ENCODE data around the gene FAM174A.

The FAM174A gene

GRCh38 chr5:100584069-100584468, 48.9 kb downstream of the FAM174A start:
- no peak overlapping the region for H2AFZ ChIP-seq (ENCODE audit: low read depth, low read length)
- no peak overlapping the region for H3K4ac ChIP-seq (ENCODE audit: low read depth in 1 of 2, low read length in 2 of 2)
- H4K8ac ChIP-seq (ENCODE audit: low read length), result no peak overlapping the region
- H3K4me3 ChIP-seq (ENCODE audit: insufficient read depth in 1 of 2, low read depth in 1 of 2, low read length in 2 of 2), result no peak overlapping the region
- H2BK5ac ChIP-seq (ENCODE audit: low read depth, low read length, poor library complexity, severe bottlenecking), result no peak overlapping the region
- H3K14ac ChIP-seq (ENCODE audit: low read length in 2 of 2), result no peak overlapping the region
- H3K9ac ChIP-seq (ENCODE audit: low read length), result no peak overlapping the region
- no peaks in the 10 kb centered on the region for H3K27me3 ChIP-seq (ENCODE audit: control insufficient read depth in 1 of 2, insufficient read depth in 1 of 2, low read length in 2 of 2)
- no peak overlapping the region for H3K23ac ChIP-seq (ENCODE audit: low read length in 2 of 2)
- H3K36me3 ChIP-seq (ENCODE audit: control insufficient read depth in 1 of 2, insufficient read depth in 2 of 2, low read depth in 1 of 2, low read length in 2 of 2), result peaks cover 0 to 12% of the 10 kb centered on the region in 2 experiments
- peaks cover 9% of the 10 kb centered on the region for H3K79me1 ChIP-seq (replicated peaks; ENCODE audit: low read length, poor library complexity, severe bottlenecking)
- no peak overlapping the region for H2BK12ac ChIP-seq (ENCODE audit: low read length in 2 of 2)
- no peak overlapping the region for H2BK120ac ChIP-seq (ENCODE audit: low read depth, low read length)
- DNase-seq, result no peak
- WGBS, result 83% methylated on average over 1 of the region's 1 CpG
- H2AK5ac ChIP-seq (ENCODE audit: low read length, severe bottlenecking), result no peak overlapping the region
- no peaks in the 10 kb centered on the region for H3K9me3 ChIP-seq (ENCODE audit: control insufficient read depth, low read length)
- no peak overlapping the region for H3K27ac ChIP-seq (ENCODE audit: low read length, poor library complexity, severe bottlenecking)
- no peak overlapping the region for H3K18ac ChIP-seq (ENCODE audit: low read depth in 1 of 2, low read length in 2 of 2)
- H3K4me2 ChIP-seq (ENCODE audit: low read length, poor library complexity, severe bottlenecking), result no peak overlapping the region
- H3K4me1 ChIP-seq (ENCODE audit: control insufficient read depth, insufficient read depth, low read depth, low read length), result no peaks in the 10 kb centered on the region
- no peak overlapping the region for H2BK15ac ChIP-seq (ENCODE audit: low read depth, poor library complexity, severe bottlenecking)
- no peak overlapping the region for H4K91ac ChIP-seq (ENCODE audit: low read length)

DNA sequence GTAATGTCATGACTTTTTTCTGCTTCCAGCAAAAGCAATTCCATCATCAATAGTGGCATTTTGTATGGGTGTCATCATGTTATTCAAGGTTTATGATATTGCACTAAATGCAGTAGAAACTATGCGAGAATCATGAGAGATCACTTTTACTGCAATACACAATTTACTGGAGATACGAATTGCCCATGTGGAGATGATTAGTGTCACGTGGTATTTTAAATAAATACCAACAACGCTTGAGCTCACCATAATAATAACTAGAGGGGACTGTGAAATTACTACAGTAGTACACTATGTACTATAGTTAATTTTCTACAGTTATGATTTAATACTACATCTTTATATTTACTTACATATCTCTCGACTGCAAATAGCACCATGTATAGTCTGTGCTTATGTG, 49.7 kb downstream of the FAM174A start:
- Histone ChIP-seq H3K18ac (ENCODE audit: low read depth in 1 of 2, low read length in 2 of 2) (no peak overlapping the region), H2BK12ac (ENCODE audit: low read length in 2 of 2) (no peak overlapping the region), H3K9ac (ENCODE audit: low read length) (no peak overlapping the region), H3K4me1 (ENCODE audit: control insufficient read depth, insufficient read depth, low read depth, low read length) (no peaks in the 10 kb centered on the region), H2AFZ (ENCODE audit: low read depth, low read length) (no peak overlapping the region), H3K27me3 (ENCODE audit: control insufficient read depth in 1 of 2, insufficient read depth in 1 of 2, low read length in 2 of 2) (no peaks in the 10 kb centered on the region), H4K8ac (ENCODE audit: low read length) (no peak overlapping the region), H3K36me3 (ENCODE audit: control insufficient read depth in 1 of 2, insufficient read depth in 2 of 2, low read depth in 1 of 2, low read length in 2 of 2) (peaks cover 0 to 12% of the 10 kb centered on the region in 2 experiments), H3K27ac (ENCODE audit: low read length, poor library complexity, severe bottlenecking) (no peak overlapping the region), H2BK120ac (ENCODE audit: low read depth, low read length) (no peak overlapping the region), H4K91ac (ENCODE audit: low read length) (no peak overlapping the region), H3K4ac (ENCODE audit: low read depth in 1 of 2, low read length in 2 of 2) (no peak overlapping the region), H3K9me3 (ENCODE audit: control insufficient read depth, low read length) (no peaks in the 10 kb centered on the region), H2BK15ac (ENCODE audit: low read depth, poor library complexity, severe bottlenecking) (no peak overlapping the region), H3K14ac (ENCODE audit: low read length in 2 of 2) (no peak overlapping the region), H3K4me3 (ENCODE audit: insufficient read depth in 1 of 2, low read depth in 1 of 2, low read length in 2 of 2) (no peak overlapping the region), H2AK5ac (ENCODE audit: low read length, severe bottlenecking) (no peak overlapping the region), H3K79me1 (replicated peaks; ENCODE audit: low read length, poor library complexity, severe bottlenecking) (peaks cover 9% of the 10 kb centered on the region), H3K23ac (ENCODE audit: low read length in 2 of 2) (no peak overlapping the region), H3K4me2 (ENCODE audit: low read length, poor library complexity, severe bottlenecking) (no peak overlapping the region), H2BK5ac (ENCODE audit: low read depth, low read length, poor library complexity, severe bottlenecking) (no peak overlapping the region)
- WGBS, result no CpG with 5 or more reads among the region's 5 CpGs
- no peak for DNase-seq

DNA sequence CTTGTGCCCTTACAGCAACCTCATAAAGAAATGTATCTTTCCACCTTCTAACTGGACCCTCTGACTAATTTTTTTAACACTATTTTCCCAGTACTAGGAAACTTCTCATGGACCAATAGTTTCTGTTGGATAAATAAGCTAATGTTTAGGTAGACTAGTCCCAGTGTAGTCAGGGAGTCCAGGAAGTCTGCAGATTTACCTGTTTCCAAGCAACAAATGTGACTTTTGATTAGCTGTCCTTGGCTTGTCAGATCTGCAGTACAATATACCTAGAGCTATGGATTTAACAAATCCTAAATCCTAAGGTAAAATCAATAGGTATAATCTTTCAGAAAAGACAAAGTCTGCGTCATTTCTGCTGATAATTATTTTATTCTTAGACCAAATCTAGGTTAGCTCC, 55.7 kb downstream of the FAM174A start:
- no peak overlapping the region for H2BK5ac ChIP-seq (ENCODE audit: low read depth, low read length, poor library complexity, severe bottlenecking)
- no peak overlapping the region for H3K4ac ChIP-seq (ENCODE audit: low read depth in 1 of 2, low read length in 2 of 2)
- WGBS, result no CpG with 5 or more reads among the region's 1 CpG

DNA sequence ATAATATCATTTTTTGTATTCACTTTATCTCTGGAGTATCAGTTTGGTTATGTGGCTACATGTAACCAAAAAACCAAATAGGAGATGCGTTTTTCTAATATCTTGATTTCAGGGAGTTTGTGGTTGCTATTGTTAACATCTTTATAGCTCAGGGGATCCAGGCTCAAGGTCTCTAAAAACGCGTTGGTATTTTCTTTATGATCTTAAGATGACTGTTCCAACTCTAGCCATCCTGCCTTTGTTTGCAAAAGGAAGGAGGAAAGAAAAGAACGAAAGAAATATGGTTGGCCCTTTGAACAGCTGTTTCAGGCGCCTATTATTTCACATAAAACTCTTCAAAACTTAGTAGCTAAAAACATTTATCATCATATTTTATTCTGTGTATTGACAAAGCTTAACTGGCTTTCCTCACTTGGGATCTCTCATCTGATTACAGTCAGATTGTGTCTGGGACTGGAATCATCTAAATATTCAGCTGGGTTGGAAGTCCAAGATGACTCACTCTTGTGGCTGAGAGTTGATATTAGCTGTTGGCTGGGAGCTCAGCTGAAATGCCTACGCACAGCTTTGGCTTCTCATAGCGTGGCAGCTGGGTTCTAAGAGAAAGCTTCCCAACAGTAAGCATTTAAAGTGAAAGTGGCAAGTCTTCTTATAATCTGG, 60.1 kb downstream of the FAM174A start:
- WGBS, result 42% methylated on average over 5 of the region's 7 CpGs
- no peaks in the 10 kb centered on the region for H3K79me1 ChIP-seq (replicated peaks; ENCODE audit: low read length, poor library complexity, severe bottlenecking)

More for the DNA sequence above, 55.7 kb downstream of the FAM174A start:
- no peak overlapping the region for H2BK120ac ChIP-seq (ENCODE audit: low read depth, low read length)
- H3K79me1 ChIP-seq (replicated peaks; ENCODE audit: low read length, poor library complexity, severe bottlenecking), result no peaks in the 10 kb centered on the region
- H3K36me3 ChIP-seq (ENCODE audit: control insufficient read depth in 1 of 2, insufficient read depth in 2 of 2, low read depth in 1 of 2, low read length in 2 of 2), result peaks cover 0 to 6% of the 10 kb centered on the region in 2 experiments
- H3K18ac ChIP-seq (ENCODE audit: low read depth in 1 of 2, low read length in 2 of 2), result no peak overlapping the region
- H3K27ac ChIP-seq (ENCODE audit: low read length, poor library complexity, severe bottlenecking), result no peak overlapping the region
- H3K4me2 ChIP-seq (ENCODE audit: low read length, poor library complexity, severe bottlenecking), result no peak overlapping the region
- no peak overlapping the region for H2AK5ac ChIP-seq (ENCODE audit: low read length, severe bottlenecking)
- H3K4me3 ChIP-seq (ENCODE audit: insufficient read depth in 1 of 2, low read depth in 1 of 2, low read length in 2 of 2), result no peak overlapping the region
- no peak overlapping the region for H3K9ac ChIP-seq (ENCODE audit: low read length)
- H4K91ac ChIP-seq (ENCODE audit: low read length), result no peak overlapping the region
- no peak overlapping the region for H2AFZ ChIP-seq (ENCODE audit: low read depth, low read length)
- no peak overlapping the region for H4K8ac ChIP-seq (ENCODE audit: low read length)
- H2BK12ac ChIP-seq (ENCODE audit: low read length in 2 of 2), result no peak overlapping the region
- no peak overlapping the region for H3K23ac ChIP-seq (ENCODE audit: low read length in 2 of 2)
- no peaks in the 10 kb centered on the region for H3K9me3 ChIP-seq (ENCODE audit: control insufficient read depth, low read length)
- H3K14ac ChIP-seq (ENCODE audit: low read length in 2 of 2), result no peak overlapping the region
- no peaks in the 10 kb centered on the region for H3K4me1 ChIP-seq (ENCODE audit: control insufficient read depth, insufficient read depth, low read depth, low read length)
- no peak overlapping the region for H2BK15ac ChIP-seq (ENCODE audit: low read depth, poor library complexity, severe bottlenecking)
- no peaks in the 10 kb centered on the region for H3K27me3 ChIP-seq (ENCODE audit: control insufficient read depth in 1 of 2, insufficient read depth in 1 of 2, low read length in 2 of 2)
- DNase-seq, result no peak

More for the DNA sequence above, 60.1 kb downstream of the FAM174A start:
- H4K8ac ChIP-seq (ENCODE audit: low read length), result no peak overlapping the region
- no peak overlapping the region for H3K4ac ChIP-seq (ENCODE audit: low read depth in 1 of 2, low read length in 2 of 2)
- H2BK5ac ChIP-seq (ENCODE audit: low read depth, low read length, poor library complexity, severe bottlenecking), result no peak overlapping the region
- no peak overlapping the region for H2BK15ac ChIP-seq (ENCODE audit: low read depth, poor library complexity, severe bottlenecking)
- no peak overlapping the region for H2AFZ ChIP-seq (ENCODE audit: low read depth, low read length)
- no peaks in the 10 kb centered on the region for H3K27me3 ChIP-seq (ENCODE audit: control insufficient read depth in 1 of 2, insufficient read depth in 1 of 2, low read length in 2 of 2)
- H3K4me2 ChIP-seq (ENCODE audit: low read length, poor library complexity, severe bottlenecking), result no peak overlapping the region
- H3K27ac ChIP-seq (ENCODE audit: low read length, poor library complexity, severe bottlenecking), result peak overlapping the region; percentile 74
- H3K9ac ChIP-seq (ENCODE audit: low read length), result peak overlapping the region; percentile 73
- peak; percentile 94 for DNase-seq
- H2BK12ac ChIP-seq (ENCODE audit: low read length in 2 of 2), result no peak overlapping the region
- no peak overlapping the region for H3K18ac ChIP-seq (ENCODE audit: low read depth in 1 of 2, low read length in 2 of 2)
- no peaks in the 10 kb centered on the region for H3K4me1 ChIP-seq (ENCODE audit: control insufficient read depth, insufficient read depth, low read depth, low read length)
- H2AK5ac ChIP-seq (ENCODE audit: low read length, severe bottlenecking), result no peak overlapping the region
- no peak overlapping the region for H3K14ac ChIP-seq (ENCODE audit: low read length in 2 of 2)
- H4K91ac ChIP-seq (ENCODE audit: low read length), result no peak overlapping the region
- H3K9me3 ChIP-seq (ENCODE audit: control insufficient read depth, low read length), result no peaks in the 10 kb centered on the region
- H2BK120ac ChIP-seq (ENCODE audit: low read depth, low read length), result no peak overlapping the region
- H3K4me3 ChIP-seq (ENCODE audit: insufficient read depth in 1 of 2, low read depth in 1 of 2, low read length in 2 of 2), result peak overlapping the region in 1 of 2 experiments; percentile 64
- no peaks in the 10 kb centered on the region for H3K36me3 ChIP-seq (ENCODE audit: control insufficient read depth in 1 of 2, insufficient read depth in 2 of 2, low read depth in 1 of 2, low read length in 2 of 2)
- H3K23ac ChIP-seq (ENCODE audit: low read length in 2 of 2), result no peak overlapping the region
